Measurements from ENCODE around the gene HTR6.

Gene HTR6

GRCh38 chr1:19689856-19690255, 25.2 kb downstream of the HTR6 start:
- no peak for DNase-seq

- no peak for DNase-seq
Measured at GRCh38 chr1:19690342-19690741, 25.7 kb downstream of the HTR6 start.

GRCh38 chr1:19694298-19694697, 29.6 kb downstream of the HTR6 start:
- no peak for DNase-seq

GRCh38 chr1:19695772-19696171, 31.1 kb downstream of the HTR6 start:
- no peak for DNase-seq

GRCh38 chr1:19696820-19697219, 32.1 kb downstream of the HTR6 start:
- no peak for DNase-seq

- DNase-seq, result no peak
Measured at GRCh38 chr1:19698181-19698580, 33.5 kb downstream of the HTR6 start.

- DNase-seq, result no peak
Measured at GRCh38 chr1:19700079-19700777, 35.6 kb downstream of the HTR6 start.

- DNase-seq, result no peak
Measured at GRCh38 chr1:19703280-19703679, 38.6 kb downstream of the HTR6 start.

GRCh38 chr1:19704247-19705113, 39.8 kb downstream of the HTR6 start:
- peak in 1 of 2 experiments; percentile 26 for DNase-seq

GRCh38 chr1:19705464-19705863, 40.8 kb downstream of the HTR6 start:
- no peak for DNase-seq

GRCh38 chr1:19706136-19706535, 41.5 kb downstream of the HTR6 start:
- no peak for DNase-seq

GRCh38 chr1:19708567-19709110, 44.0 kb downstream of the HTR6 start:
- DNase-seq, result no peak

- no peak for DNase-seq
Measured at GRCh38 chr1:19709260-19709793, 44.7 kb downstream of the HTR6 start.

- no peak for DNase-seq
Measured at GRCh38 chr1:19710825-19711611, 46.3 kb downstream of the HTR6 start.

GRCh38 chr1:19712928-19713327, 48.3 kb downstream of the HTR6 start:
- DNase-seq, result no peak

- DNase-seq, result no peak
Measured at GRCh38 chr1:19715334-19716203, 50.9 kb downstream of the HTR6 start.

GRCh38 chr1:19717467-19717866, 52.8 kb downstream of the HTR6 start:
- DNase-seq, result no peak

- DNase-seq, result no peak
Measured at GRCh38 chr1:19720174-19720573, 55.5 kb downstream of the HTR6 start.

GRCh38 chr1:19720973-19721372, 56.3 kb downstream of the HTR6 start:
- DNase-seq, result no peak

- DNase-seq, result no peak
Measured at GRCh38 chr1:19723874-19724273, 59.2 kb downstream of the HTR6 start.

GRCh38 chr1:19725606-19726005, 60.9 kb downstream of the HTR6 start:
- DNase-seq, result no peak

Measured in cerebellar nuclear complex (tissue), 1 donor.